Stimulated activated naive B cell treated with anti-CD40 and anti-IgM and Interleukin-4, amounts not matched to agents 10 μg/mL and 1 μg/mL and 100 μg/mL, for 72 hours (primary cell): ENCODE data around the gene DOK3.
A peak's percentile ranks its signal among the peaks of the same experiment; 100 is the strongest.

Source experiments
- ATAC-seq, 2 donors: fragments of 150-1000 bp; cut with Tn5 transposase; replicated peaks; 2 replicates each; pipeline ENCODE4 v1.10.0; 2021; ENCODE audit warnings: moderate library complexity in 1 of 2
- DNase-seq: peaks from one replicate; pipeline ENCODE4 v3.0.0; 2021
- H3K27ac Mint-ChIP-seq: one replicate; pipeline ENCODE4 v1.8.0; 2022; ENCODE audit warnings: mild to moderate bottlenecking, mixed read lengths
- H3K27me3 Mint-ChIP-seq, 2 donors: one replicate each; pipeline ENCODE4 v1.8.0; 2022; ENCODE audit warnings: mixed read lengths in 2 of 2
- H3K36me3 Mint-ChIP-seq, 2 donors: one replicate each; pipeline ENCODE4 v1.8.0; 2022; ENCODE audit warnings: mixed read lengths in 2 of 2, mild to moderate bottlenecking in 1 of 2
- H3K4me1 Mint-ChIP-seq, 2 donors: one replicate each; pipeline ENCODE4 v1.8.0; 2022; ENCODE audit warnings: mixed read lengths in 2 of 2, mild to moderate bottlenecking in 1 of 2
- H3K4me3 Mint-ChIP-seq, 2 donors: one replicate each; pipeline ENCODE4 v1.8.0; 2022; ENCODE audit warnings: mild to moderate bottlenecking in 2 of 2, mixed read lengths in 2 of 2, moderate library complexity in 1 of 2
- H3K9me3 Mint-ChIP-seq, 2 donors: one replicate each; pipeline ENCODE4 v1.8.0; 2022; ENCODE audit warnings: mixed read lengths in 2 of 2, mild to moderate bottlenecking in 1 of 2

Gene DOK3

GRCh38 chr5:177511796-177512675 lies 2.4 kb upstream of the DOK3 start:
- Mint-ChIP-seq H3K4me1 (peaks cover 69 to 87% of the 10 kb centered on the region in 2 donors), H3K9me3 (no peaks in the 10 kb centered on the region), H3K27ac (peak overlapping the region; percentile 97), H3K36me3 (peaks cover 65 to 76% of the 10 kb centered on the region in 2 donors), H3K27me3 (no peaks in the 10 kb centered on the region), H3K4me3 (no peak overlapping the region)
- ATAC-seq (no peak), DNase-seq (no peak)

- Mint-ChIP-seq H3K4me3 (peak overlapping the region; percentile 90 to 94), H3K27me3 (no peaks in the 10 kb centered on the region), H3K9me3 (no peaks in the 10 kb centered on the region), H3K4me1 (peaks cover 64 to 83% of the 10 kb centered on the region in 2 donors), H3K27ac (peak overlapping the region; percentile 97), H3K36me3 (peaks cover 63 to 73% of the 10 kb centered on the region in 2 donors)
- DNase-seq: no peak
- peak in 1 of 2 donors; percentile 9 for ATAC-seq
These were observed 1.6 kb upstream of the DOK3 start for GRCh38 chr5:177511181-177511580.

GRCh38 chr5:177510567-177511053 lies 984 bp upstream of the DOK3 start:
- H3K27ac Mint-ChIP-seq: peak overlapping the region; percentile 97
- DNase-seq: no peak
- no peaks in the 10 kb centered on the region for H3K9me3 Mint-ChIP-seq
- peaks cover 62 to 69% of the 10 kb centered on the region in 2 donors for H3K36me3 Mint-ChIP-seq
- peaks cover 59 to 77% of the 10 kb centered on the region in 2 donors for H3K4me1 Mint-ChIP-seq
- H3K4me3 Mint-ChIP-seq: peak overlapping the region; percentile 90 to 94
- H3K27me3 Mint-ChIP-seq: no peaks in the 10 kb centered on the region
- ATAC-seq: peak; percentile 50 to 56

- H3K27me3 Mint-ChIP-seq: no peaks in the 10 kb centered on the region
- H3K27ac Mint-ChIP-seq: peak overlapping the region; percentile 97
- ATAC-seq (peak; percentile 63 to 69), DNase-seq (peak; percentile 68)
- peak overlapping the region; percentile 90 to 94 for H3K4me3 Mint-ChIP-seq
- no peaks in the 10 kb centered on the region for H3K9me3 Mint-ChIP-seq
- H3K36me3 Mint-ChIP-seq: peaks cover 67 to 72% of the 10 kb centered on the region in 2 donors
- peaks cover 59 to 77% of the 10 kb centered on the region in 2 donors for H3K4me1 Mint-ChIP-seq
These were observed 453 bp upstream of the DOK3 start for GRCh38 chr5:177509991-177510566.

- H3K27me3 Mint-ChIP-seq: no peaks in the 10 kb centered on the region
- H3K4me3 Mint-ChIP-seq: peak overlapping the region; percentile 90 to 94
- peaks cover 62 to 66% of the 10 kb centered on the region in 2 donors for H3K36me3 Mint-ChIP-seq
- H3K4me1 Mint-ChIP-seq: peaks cover 53 to 64% of the 10 kb centered on the region in 2 donors
- H3K27ac Mint-ChIP-seq: peak overlapping the region; percentile 97
- DNase-seq: no peak
- H3K9me3 Mint-ChIP-seq: no peaks in the 10 kb centered on the region
- peak; percentile 28 to 42 for ATAC-seq
These were observed 789 bp downstream of the DOK3 start for GRCh38 chr5:177508837-177509236.

- ATAC-seq (no peak), DNase-seq (no peak)
- Mint-ChIP-seq H3K27me3 (no peaks in the 10 kb centered on the region), H3K36me3 (peaks cover 60 to 63% of the 10 kb centered on the region in 2 donors), H3K4me1 (peaks cover 54 to 63% of the 10 kb centered on the region in 2 donors), H3K9me3 (no peaks in the 10 kb centered on the region), H3K27ac (peak overlapping the region; percentile 90), H3K4me3 (peak overlapping the region; percentile 90 to 94)
These were observed 1.4 kb downstream of the DOK3 start for GRCh38 chr5:177508221-177508611.

- H3K4me3 Mint-ChIP-seq: peak overlapping the region; percentile 90 to 94
- H3K27me3 Mint-ChIP-seq: no peaks in the 10 kb centered on the region
- peak in 1 of 2 donors; percentile 7 for ATAC-seq
- peak overlapping the region; percentile 90 for H3K27ac Mint-ChIP-seq
- no peak for DNase-seq
- H3K9me3 Mint-ChIP-seq: no peaks in the 10 kb centered on the region
- H3K4me1 Mint-ChIP-seq: peaks cover 54 to 65% of the 10 kb centered on the region in 2 donors
- peaks cover 59 to 62% of the 10 kb centered on the region in 2 donors for H3K36me3 Mint-ChIP-seq
These were observed 1.9 kb downstream of the DOK3 start for GRCh38 chr5:177507596-177508220.

GRCh38 chr5:177507165-177507564 lies 2.5 kb downstream of the DOK3 start:
- no peak for ATAC-seq
- H3K4me1 Mint-ChIP-seq: peaks cover 59 to 71% of the 10 kb centered on the region in 2 donors
- peaks cover 58 to 64% of the 10 kb centered on the region in 2 donors for H3K36me3 Mint-ChIP-seq
- no peak for DNase-seq
- peak overlapping the region; percentile 90 to 94 for H3K4me3 Mint-ChIP-seq
- H3K27me3 Mint-ChIP-seq: no peaks in the 10 kb centered on the region
- H3K27ac Mint-ChIP-seq: peak overlapping the region; percentile 76
- H3K9me3 Mint-ChIP-seq: no peaks in the 10 kb centered on the region

GRCh38 chr5:177505075-177505474 lies 4.6 kb downstream of the DOK3 start:
- Mint-ChIP-seq H3K4me1 (peaks cover 57 to 75% of the 10 kb centered on the region in 2 donors), H3K27ac (no peak overlapping the region)

GRCh38 chr5:177504086-177505056 lies 5.3 kb downstream of the DOK3 start:
- peaks cover 55 to 75% of the 10 kb centered on the region in 2 donors for H3K4me1 Mint-ChIP-seq
- H3K9me3 Mint-ChIP-seq: no peaks in the 10 kb centered on the region

More at GRCh38 chr5:177505075-177505474, 4.6 kb downstream of the DOK3 start:
- DNase-seq (no peak), ATAC-seq (no peak)
- H3K9me3 Mint-ChIP-seq: no peaks in the 10 kb centered on the region
- no peaks in the 10 kb centered on the region for H3K27me3 Mint-ChIP-seq
- peaks cover 47 to 51% of the 10 kb centered on the region in 2 donors for H3K36me3 Mint-ChIP-seq
- H3K4me3 Mint-ChIP-seq: no peak overlapping the region

GRCh38 chr5:177503351-177504085 lies 6.1 kb downstream of the DOK3 start:
- H3K4me3 Mint-ChIP-seq: no peak overlapping the region

More at GRCh38 chr5:177504086-177505056, 5.3 kb downstream of the DOK3 start:
- Mint-ChIP-seq H3K4me3 (no peak overlapping the region), H3K27me3 (peaks cover 3 to 5% of the 10 kb centered on the region in 2 donors), H3K27ac (no peak overlapping the region), H3K36me3 (peaks cover 42 to 44% of the 10 kb centered on the region in 2 donors)
- DNase-seq: no peak
- no peak for ATAC-seq

GRCh38 chr5:177502886-177503285 lies 6.7 kb downstream of the DOK3 start:
- H3K4me3 Mint-ChIP-seq: peak overlapping the region in 1 of 2 donors; percentile 29
- no peaks in the 10 kb centered on the region for H3K9me3 Mint-ChIP-seq
- peaks cover 54 to 71% of the 10 kb centered on the region in 2 donors for H3K4me1 Mint-ChIP-seq
- H3K36me3 Mint-ChIP-seq: peaks cover 32 to 34% of the 10 kb centered on the region in 2 donors
- ATAC-seq (no peak), DNase-seq (no peak)
- no peak overlapping the region for H3K27ac Mint-ChIP-seq
- peaks cover 11 to 16% of the 10 kb centered on the region in 2 donors for H3K27me3 Mint-ChIP-seq

More at GRCh38 chr5:177503351-177504085, 6.1 kb downstream of the DOK3 start:
- peaks cover 35 to 37% of the 10 kb centered on the region in 2 donors for H3K36me3 Mint-ChIP-seq
- no peak for DNase-seq
- peaks cover 7 to 10% of the 10 kb centered on the region in 2 donors for H3K27me3 Mint-ChIP-seq
- no peaks in the 10 kb centered on the region for H3K9me3 Mint-ChIP-seq
- peaks cover 51 to 71% of the 10 kb centered on the region in 2 donors for H3K4me1 Mint-ChIP-seq
- ATAC-seq: no peak
- no peak overlapping the region for H3K27ac Mint-ChIP-seq
